ENCODE results near the gene GRID2.

GRID2 gene

DNA sequence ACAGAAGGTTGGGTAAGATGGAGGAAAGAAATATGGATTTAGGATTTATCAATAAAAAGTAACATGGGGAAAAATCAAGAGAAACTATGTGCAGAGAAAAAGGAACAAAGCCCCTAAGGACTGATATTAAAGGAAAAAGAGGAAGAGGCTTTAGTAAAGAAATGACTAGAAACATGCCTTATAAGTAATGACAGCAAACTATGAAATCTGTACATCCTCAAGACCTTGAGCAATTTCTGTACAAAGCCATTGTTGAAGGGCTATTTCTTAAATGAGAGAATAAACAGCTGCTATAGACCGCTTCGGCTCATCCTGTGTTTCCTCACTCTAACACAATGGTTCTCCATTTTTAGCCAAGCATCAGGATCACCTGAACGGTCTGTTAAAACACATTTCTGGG, 1344.5 kb downstream of the GRID2 start:
- Histone ChIP-seq H2BK15ac (ENCODE audit: low read length) (no peak overlapping the region), H3K9me3 (replicated peaks in 1 of 2; ENCODE audit: control insufficient read depth in 2 of 2, insufficient read depth in 1 of 2, low read depth in 1 of 2, low read length in 2 of 2) (no peaks in the 10 kb centered on the region), H2AK5ac (ENCODE audit: low read depth, low read length) (no peak overlapping the region), H2BK5ac (ENCODE audit: low read length) (no peak overlapping the region), H4K8ac (ENCODE audit: low read depth, low read length) (no peak overlapping the region), H3K18ac (ENCODE audit: low read length) (no peak overlapping the region), H3K27me3 (ENCODE audit: control insufficient read depth in 3 of 3, insufficient read depth in 3 of 3, low read depth in 1 of 3, low read length in 3 of 3) (no peaks in the 10 kb centered on the region), H3K36me3 (replicated peaks in 1 of 2; ENCODE audit: control insufficient read depth in 2 of 2, insufficient read depth in 2 of 2, low read length in 2 of 2) (no peaks in the 10 kb centered on the region), H3K4me1 (ENCODE audit: control insufficient read depth in 2 of 2, insufficient read depth in 1 of 2, low read depth in 1 of 2, low read length in 2 of 2) (no peaks in the 10 kb centered on the region), H3K4ac (ENCODE audit: low read length) (no peak overlapping the region), H3K14ac (ENCODE audit: low read length) (no peak overlapping the region), H3K27ac (replicated peaks; ENCODE audit: low read length) (no peak overlapping the region), H3K79me1 (ENCODE audit: low read depth, low read length) (no peaks in the 10 kb centered on the region), H3K23ac (ENCODE audit: low read depth, low read length, poor library complexity) (no peak overlapping the region), H2BK120ac (ENCODE audit: low read depth, low read length) (no peak overlapping the region), H3K9ac (ENCODE audit: low read depth, low read length, poor library complexity) (no peak overlapping the region), H2BK12ac (ENCODE audit: low read length) (no peak overlapping the region), H2AFZ (ENCODE audit: low read length) (no peak overlapping the region), H4K91ac (ENCODE audit: low read depth, low read length, poor library complexity) (no peak overlapping the region), H3K4me2 (ENCODE audit: insufficient read depth, low read length, poor library complexity, severe bottlenecking) (no peak overlapping the region), H3K4me3 (ENCODE audit: low read length in 2 of 2) (no peak overlapping the region)
- WGBS, 2 donors (ENCODE audit: extremely low coverage in 2 of 2, insufficient read length in 2 of 2, insufficient replicate concordance in 1 of 2), result no CpG with 5 or more reads among the region's 3 CpGs
- no peak for DNase-seq (ENCODE audit: low spot score)

GRCh38 chr4:93649828-93650227, 1346.1 kb downstream of the GRID2 start:
- Histone ChIP-seq H3K27ac (replicated peaks; ENCODE audit: low read length) (no peak overlapping the region), H4K91ac (ENCODE audit: low read depth, low read length, poor library complexity) (no peak overlapping the region), H2BK12ac (ENCODE audit: low read length) (no peak overlapping the region), H3K36me3 (replicated peaks in 1 of 2; ENCODE audit: control insufficient read depth in 2 of 2, insufficient read depth in 2 of 2, low read length in 2 of 2) (no peaks in the 10 kb centered on the region), H3K4me3 (ENCODE audit: low read length in 2 of 2) (no peak overlapping the region), H2BK15ac (ENCODE audit: low read length) (no peak overlapping the region), H4K8ac (ENCODE audit: low read depth, low read length) (no peak overlapping the region), H3K18ac (ENCODE audit: low read length) (no peak overlapping the region), H3K9ac (ENCODE audit: low read depth, low read length, poor library complexity) (no peak overlapping the region), H3K4me1 (ENCODE audit: control insufficient read depth in 2 of 2, insufficient read depth in 1 of 2, low read depth in 1 of 2, low read length in 2 of 2) (no peaks in the 10 kb centered on the region), H3K9me3 (replicated peaks in 1 of 2; ENCODE audit: control insufficient read depth in 2 of 2, insufficient read depth in 1 of 2, low read depth in 1 of 2, low read length in 2 of 2) (no peaks in the 10 kb centered on the region), H2AFZ (ENCODE audit: low read length) (no peak overlapping the region), H2AK5ac (ENCODE audit: low read depth, low read length) (no peak overlapping the region), H3K14ac (ENCODE audit: low read length) (no peak overlapping the region), H3K4me2 (ENCODE audit: insufficient read depth, low read length, poor library complexity, severe bottlenecking) (no peak overlapping the region), H2BK5ac (ENCODE audit: low read length) (no peak overlapping the region), H3K23ac (ENCODE audit: low read depth, low read length, poor library complexity) (no peak overlapping the region), H3K79me1 (ENCODE audit: low read depth, low read length) (no peaks in the 10 kb centered on the region), H3K27me3 (ENCODE audit: control insufficient read depth in 3 of 3, insufficient read depth in 3 of 3, low read depth in 1 of 3, low read length in 3 of 3) (no peaks in the 10 kb centered on the region), H2BK120ac (ENCODE audit: low read depth, low read length) (no peak overlapping the region), H3K4ac (ENCODE audit: low read length) (no peak overlapping the region)
- DNase-seq (ENCODE audit: low spot score), result no peak

GRCh38 chr4:93654211-93654610, 1350.4 kb downstream of the GRID2 start:
- Histone ChIP-seq H3K4me1 (ENCODE audit: control insufficient read depth in 2 of 2, insufficient read depth in 1 of 2, low read depth in 1 of 2, low read length in 2 of 2) (no peaks in the 10 kb centered on the region), H4K91ac (ENCODE audit: low read depth, low read length, poor library complexity) (no peak overlapping the region), H3K79me1 (ENCODE audit: low read depth, low read length) (no peaks in the 10 kb centered on the region), H3K9me3 (replicated peaks in 1 of 2; ENCODE audit: control insufficient read depth in 2 of 2, insufficient read depth in 1 of 2, low read depth in 1 of 2, low read length in 2 of 2) (no peaks in the 10 kb centered on the region), H3K27ac (replicated peaks; ENCODE audit: low read length) (no peak overlapping the region), H2BK120ac (ENCODE audit: low read depth, low read length) (no peak overlapping the region), H3K4me2 (ENCODE audit: insufficient read depth, low read length, poor library complexity, severe bottlenecking) (no peak overlapping the region), H4K8ac (ENCODE audit: low read depth, low read length) (no peak overlapping the region), H3K36me3 (replicated peaks in 1 of 2; ENCODE audit: control insufficient read depth in 2 of 2, insufficient read depth in 2 of 2, low read length in 2 of 2) (no peaks in the 10 kb centered on the region), H2BK12ac (ENCODE audit: low read length) (no peak overlapping the region), H2BK5ac (ENCODE audit: low read length) (no peak overlapping the region), H3K27me3 (ENCODE audit: control insufficient read depth in 3 of 3, insufficient read depth in 3 of 3, low read depth in 1 of 3, low read length in 3 of 3) (no peaks in the 10 kb centered on the region), H3K4ac (ENCODE audit: low read length) (no peak overlapping the region), H3K14ac (ENCODE audit: low read length) (no peak overlapping the region), H3K9ac (ENCODE audit: low read depth, low read length, poor library complexity) (no peak overlapping the region), H3K18ac (ENCODE audit: low read length) (no peak overlapping the region), H2BK15ac (ENCODE audit: low read length) (no peak overlapping the region), H3K23ac (ENCODE audit: low read depth, low read length, poor library complexity) (no peak overlapping the region), H2AK5ac (ENCODE audit: low read depth, low read length) (no peak overlapping the region), H3K4me3 (ENCODE audit: low read length in 2 of 2) (no peak overlapping the region), H2AFZ (ENCODE audit: low read length) (no peak overlapping the region)
- DNase-seq (ENCODE audit: low spot score), result no peak
- no CpG with 5 or more reads among the region's 1 CpG for WGBS, 2 donors (ENCODE audit: extremely low coverage in 2 of 2, insufficient read length in 2 of 2, insufficient replicate concordance in 1 of 2)

- no peak overlapping the region for H3K4me2 ChIP-seq (ENCODE audit: insufficient read depth, low read length, poor library complexity, severe bottlenecking)
- H3K27ac ChIP-seq (replicated peaks; ENCODE audit: low read length), result no peak overlapping the region
- no peaks in the 10 kb centered on the region for H3K27me3 ChIP-seq (ENCODE audit: control insufficient read depth in 3 of 3, insufficient read depth in 3 of 3, low read depth in 1 of 3, low read length in 3 of 3)
- no peak overlapping the region for H4K8ac ChIP-seq (ENCODE audit: low read depth, low read length)
- H3K14ac ChIP-seq (ENCODE audit: low read length), result no peak overlapping the region
- no peaks in the 10 kb centered on the region for H3K79me1 ChIP-seq (ENCODE audit: low read depth, low read length)
- H3K4me1 ChIP-seq (ENCODE audit: control insufficient read depth in 2 of 2, insufficient read depth in 1 of 2, low read depth in 1 of 2, low read length in 2 of 2), result no peaks in the 10 kb centered on the region
- H3K36me3 ChIP-seq (replicated peaks in 1 of 2; ENCODE audit: control insufficient read depth in 2 of 2, insufficient read depth in 2 of 2, low read length in 2 of 2), result no peaks in the 10 kb centered on the region
- H3K4me3 ChIP-seq (ENCODE audit: low read length in 2 of 2), result no peak overlapping the region
- DNase-seq (ENCODE audit: low spot score), result no peak
- no peak overlapping the region for H2BK15ac ChIP-seq (ENCODE audit: low read length)
- no peak overlapping the region for H2BK12ac ChIP-seq (ENCODE audit: low read length)
- H3K9me3 ChIP-seq (replicated peaks in 1 of 2; ENCODE audit: control insufficient read depth in 2 of 2, insufficient read depth in 1 of 2, low read depth in 1 of 2, low read length in 2 of 2), result no peaks in the 10 kb centered on the region
- no peak overlapping the region for H2BK5ac ChIP-seq (ENCODE audit: low read length)
- H2AFZ ChIP-seq (ENCODE audit: low read length), result no peak overlapping the region
- H2BK120ac ChIP-seq (ENCODE audit: low read depth, low read length), result no peak overlapping the region
- no peak overlapping the region for H4K91ac ChIP-seq (ENCODE audit: low read depth, low read length, poor library complexity)
- no CpG with 5 or more reads among the region's 2 CpGs for WGBS, 2 donors (ENCODE audit: extremely low coverage in 2 of 2, insufficient read length in 2 of 2, insufficient replicate concordance in 1 of 2)
- H3K18ac ChIP-seq (ENCODE audit: low read length), result no peak overlapping the region
- no peak overlapping the region for H3K4ac ChIP-seq (ENCODE audit: low read length)
- no peak overlapping the region for H3K9ac ChIP-seq (ENCODE audit: low read depth, low read length, poor library complexity)
- H2AK5ac ChIP-seq (ENCODE audit: low read depth, low read length), result no peak overlapping the region
- H3K23ac ChIP-seq (ENCODE audit: low read depth, low read length, poor library complexity), result no peak overlapping the region
Measured at GRCh38 chr4:93657527-93657926, 1353.8 kb downstream of the GRID2 start.

Measured in neuronal stem cell (in vitro differentiated cells).